ENCODE data around the gene YKT6. TPM values are rescaled to one million over a fixed set of nuclear protein-coding genes. Genes with fewer than 3 reads are reported as not detected.
A peak's percentile ranks its signal among the peaks of the same experiment; 100 is the strongest.
"Not testable (repeated sequence)": the region's sequence is repeated elsewhere in the genome, so short reads cannot be mapped to it uniquely, and the experiment has no call there.

Gene YKT6
- total RNA-seq, 1 experiment from 2014 or later = 71.2 TPM

DNA sequence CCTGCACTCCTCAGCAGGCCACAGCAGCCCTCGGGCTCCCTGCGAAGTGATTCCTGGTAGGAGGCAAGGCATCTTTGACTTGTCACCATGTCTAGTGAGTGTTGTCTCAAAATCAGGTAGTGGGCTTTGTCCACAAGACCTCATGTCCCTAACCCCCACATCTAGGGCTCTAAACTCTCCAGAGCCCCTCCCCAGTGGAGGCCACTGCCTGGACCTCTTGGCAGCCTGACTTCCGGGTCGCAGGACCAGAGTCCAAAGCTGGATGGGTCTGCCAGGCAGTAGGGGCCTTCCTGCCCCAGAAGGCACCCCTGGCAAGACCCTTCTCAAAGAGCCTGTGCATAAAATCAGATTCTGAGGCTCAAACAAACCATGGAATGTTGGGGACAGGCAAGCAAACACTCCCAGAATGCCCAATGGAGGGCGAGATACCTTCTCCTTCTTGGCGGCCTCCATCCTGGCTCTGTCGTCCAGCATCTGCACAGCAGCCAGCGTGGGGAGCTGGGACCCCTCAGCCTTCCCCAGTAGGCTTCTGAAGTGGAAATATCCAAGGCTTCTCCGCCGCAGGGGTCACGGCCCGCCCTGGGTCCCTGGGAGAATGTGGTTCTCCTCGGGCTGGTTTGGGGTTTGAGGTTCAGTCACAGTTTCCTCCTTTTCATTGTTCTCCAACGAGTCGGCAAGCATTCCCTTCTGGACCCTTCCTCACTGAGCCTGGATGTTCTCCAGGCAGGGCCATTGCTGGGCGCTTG is 12.1 kb upstream of the YKT6 start:
- in situ Hi-C loops (cut with HindIII; ENCODE audit: low pct_unique_long_range_greater_than_20kb, low sequenced_read_pairs) = no loop called here
- DNase-seq (ENCODE audit: low read depth) = no peak

GRCh38 chr7:44189286-44189992 is 11.3 kb upstream of the YKT6 start, which contains the start of gene GCK:
GCK (minus strand) TSS chr7:44189439; CDS start chr7:44188953, 486 bp downstream.
- DNase-seq (ENCODE audit: low read depth) = no peak
- in situ Hi-C loops (cut with HindIII; ENCODE audit: low pct_unique_long_range_greater_than_20kb, low sequenced_read_pairs) = no loop called here

DNA sequence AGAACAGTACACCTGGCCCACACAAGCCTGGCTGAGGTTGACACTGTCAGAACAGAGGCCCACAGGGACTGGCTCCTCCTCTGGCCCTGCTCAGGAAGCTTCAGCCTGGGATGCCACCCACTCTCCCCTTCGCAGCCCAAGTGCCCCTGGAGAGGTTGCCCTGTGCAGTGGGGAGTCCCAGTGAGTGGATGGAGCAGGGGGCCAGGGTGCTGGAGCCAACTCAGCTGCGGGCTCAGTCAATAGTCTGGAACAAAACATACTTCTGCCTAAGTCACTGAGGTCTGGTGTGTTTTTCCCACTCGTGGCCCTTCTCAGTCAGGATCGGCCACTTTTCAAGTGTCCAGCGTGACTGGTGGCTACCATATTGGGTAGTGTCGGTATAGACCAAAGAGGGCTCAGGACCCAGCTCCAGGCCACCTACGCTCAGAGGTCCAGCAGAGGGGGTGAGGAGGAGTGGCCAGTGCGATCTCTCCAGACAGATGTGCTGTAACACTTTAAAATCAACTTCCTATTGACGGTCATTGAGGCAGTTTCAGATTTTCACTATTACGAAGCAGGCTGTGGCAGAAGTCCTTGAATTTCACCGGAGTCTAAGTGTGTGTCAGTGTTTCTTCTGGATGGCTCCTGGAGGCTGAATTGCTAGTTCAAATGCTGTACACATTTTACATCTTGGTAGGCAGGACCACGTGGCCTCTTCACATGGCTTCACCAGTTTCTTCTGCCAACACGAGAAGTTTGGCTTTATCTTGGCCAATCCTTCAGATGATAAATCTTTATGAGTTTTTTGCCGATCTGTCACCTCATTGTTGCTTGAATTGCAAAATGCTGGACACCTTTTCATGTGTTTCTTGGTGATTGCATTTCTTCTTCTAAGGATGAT is 10.5 kb upstream of the YKT6 start:
- DNase-seq (ENCODE audit: low read depth) = no peak
- in situ Hi-C loops (cut with HindIII; ENCODE audit: low pct_unique_long_range_greater_than_20kb, low sequenced_read_pairs) = no loop called here

- in situ Hi-C loops (cut with HindIII; ENCODE audit: low pct_unique_long_range_greater_than_20kb, low sequenced_read_pairs) = no loop called here
- DNase-seq (ENCODE audit: low read depth) = no peak
These were observed 9.6 kb upstream of the YKT6 start for GRCh38 chr7:44191171-44191570.

DNA sequence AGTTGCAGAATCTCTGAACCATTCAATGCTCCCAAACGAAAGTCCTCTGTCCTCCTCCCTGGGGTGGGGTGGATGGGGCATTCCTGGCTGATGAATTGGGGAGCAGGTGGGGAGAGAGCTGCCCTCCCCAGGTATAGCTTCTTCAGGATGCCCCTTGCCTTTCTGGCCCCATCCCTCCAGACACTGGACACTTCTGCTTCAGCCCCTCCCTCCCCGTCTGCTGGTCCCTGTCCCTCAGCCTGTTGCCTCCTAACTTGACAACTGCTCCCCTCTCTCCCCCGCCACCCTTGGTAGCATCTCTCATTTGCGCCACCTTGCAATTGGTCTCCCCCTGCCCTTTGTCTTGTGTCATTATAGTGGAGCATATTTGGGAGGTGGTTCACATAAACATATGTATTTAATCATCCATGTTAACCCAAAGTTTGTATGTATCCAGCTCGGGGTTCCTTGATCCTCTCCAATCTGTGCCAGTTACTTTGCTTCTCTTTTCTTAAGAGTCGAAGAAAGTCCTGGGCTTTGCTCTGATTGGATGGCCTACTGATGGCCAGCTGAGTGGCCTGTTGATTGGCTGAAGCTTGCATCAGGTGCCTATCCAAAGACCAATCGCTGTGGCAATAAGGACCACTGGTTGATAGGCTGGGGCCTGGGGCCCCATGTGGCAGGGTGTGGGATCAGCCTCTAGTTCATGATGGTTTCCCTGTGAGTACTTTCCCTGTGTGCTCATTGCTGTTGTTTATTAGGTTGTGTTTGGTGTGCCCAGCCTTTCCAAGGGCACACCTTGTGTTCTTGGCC is 7.6 kb upstream of the YKT6 start:
- in situ Hi-C loops (cut with HindIII; ENCODE audit: low pct_unique_long_range_greater_than_20kb, low sequenced_read_pairs) = no loop called here
- DNase-seq (ENCODE audit: low read depth) = no peak

DNA sequence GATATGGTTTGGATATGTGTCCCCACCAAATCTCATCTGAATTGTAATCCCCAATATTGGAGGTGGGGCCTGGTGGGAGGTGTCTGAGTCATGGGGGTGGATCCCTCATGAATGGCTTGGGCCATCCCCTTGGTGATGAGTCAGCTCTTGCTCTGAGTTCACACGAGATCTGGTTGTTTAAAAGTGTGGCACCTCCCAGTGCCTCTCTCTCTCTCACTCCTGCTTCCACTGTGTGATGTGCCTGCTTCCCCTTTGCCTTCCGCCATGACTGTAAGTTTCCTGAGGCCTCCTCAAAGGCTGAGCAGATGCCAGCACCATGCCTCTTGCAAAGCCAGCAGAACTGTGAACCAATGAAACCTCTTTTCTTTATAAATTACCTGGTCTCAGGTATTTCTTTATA is 6.7 kb upstream of the YKT6 start:
- in situ Hi-C loops (cut with HindIII; ENCODE audit: low pct_unique_long_range_greater_than_20kb, low sequenced_read_pairs) = no loop called here
- peak; percentile 28 for DNase-seq (ENCODE audit: low read depth)

- no peak for DNase-seq (ENCODE audit: low read depth)
- in situ Hi-C loops (cut with HindIII; ENCODE audit: low pct_unique_long_range_greater_than_20kb, low sequenced_read_pairs) = no loop called here
These were observed 6.1 kb upstream of the YKT6 start for GRCh38 chr7:44194562-44195145.

- DNase-seq (ENCODE audit: low read depth) = no peak
- in situ Hi-C loops (cut with HindIII; ENCODE audit: low pct_unique_long_range_greater_than_20kb, low sequenced_read_pairs) = no loop called here
These were observed 4.9 kb upstream of the YKT6 start for GRCh38 chr7:44195889-44196288.

GRCh38 chr7:44196450-44196872 is 4.3 kb upstream of the YKT6 start:
- in situ Hi-C loops (cut with HindIII; ENCODE audit: low pct_unique_long_range_greater_than_20kb, low sequenced_read_pairs) = no loop called here
- DNase-seq (ENCODE audit: low read depth) = no peak

GRCh38 chr7:44197474-44197873 is 3.3 kb upstream of the YKT6 start:
- in situ Hi-C loops (cut with HindIII; ENCODE audit: low pct_unique_long_range_greater_than_20kb, low sequenced_read_pairs) = no loop called here
- no peak for DNase-seq (ENCODE audit: low read depth)

GRCh38 chr7:44200163-44200562 is 615 bp upstream of the YKT6 start:
- in situ Hi-C loops (cut with HindIII; ENCODE audit: low pct_unique_long_range_greater_than_20kb, low sequenced_read_pairs); DNase-seq (ENCODE audit: low read depth): not testable (repeated sequence)

DNA sequence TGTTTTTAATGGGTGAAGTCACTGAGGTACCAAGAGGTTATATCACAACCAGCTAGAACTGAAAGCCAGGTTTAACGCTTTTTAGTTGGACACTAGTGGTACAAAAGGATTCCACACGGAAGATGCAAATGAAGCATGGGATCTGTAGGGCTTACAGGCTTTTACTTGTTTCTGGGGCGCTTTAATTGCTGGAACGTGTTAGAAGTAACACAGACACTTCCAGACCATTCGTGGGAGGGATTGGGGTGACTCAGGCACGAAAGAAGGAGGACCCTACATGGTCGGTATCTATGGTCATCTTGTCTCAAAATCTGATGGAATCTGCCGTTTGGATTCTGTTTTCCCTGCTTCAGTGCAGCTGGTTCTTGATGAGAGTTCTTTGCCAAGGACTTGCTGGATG is 1.0 kb downstream of the YKT6 start:
- in situ Hi-C loops (cut with HindIII; ENCODE audit: low pct_unique_long_range_greater_than_20kb, low sequenced_read_pairs) = no loop called here
- DNase-seq (ENCODE audit: low read depth) = no peak

- DNase-seq (ENCODE audit: low read depth) = no peak
- in situ Hi-C loops (cut with HindIII; ENCODE audit: low pct_unique_long_range_greater_than_20kb, low sequenced_read_pairs) = no loop called here
These were observed 5.2 kb downstream of the YKT6 start for GRCh38 chr7:44206008-44206407.

DNA sequence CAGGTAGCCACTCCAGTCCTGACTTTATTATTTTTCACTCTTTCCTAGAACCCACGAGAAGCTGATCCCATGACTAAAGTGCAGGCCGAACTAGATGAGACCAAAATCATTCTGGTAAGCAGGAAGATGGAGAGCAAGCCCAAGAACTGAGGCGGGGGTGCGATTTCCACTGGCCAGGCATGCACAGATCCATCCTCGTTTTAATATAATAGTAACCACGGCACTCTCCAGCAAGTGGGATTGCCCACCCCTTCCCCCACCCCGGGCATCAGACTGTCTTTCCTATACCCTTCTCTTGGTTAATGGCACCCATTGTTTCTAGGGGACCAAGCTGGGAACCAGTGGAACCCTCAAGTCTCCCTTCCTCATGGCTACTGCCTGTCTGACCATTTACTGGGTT is 7.3 kb downstream of the YKT6 start:
- in situ Hi-C loops (cut with HindIII; ENCODE audit: low pct_unique_long_range_greater_than_20kb, low sequenced_read_pairs) = no loop called here
- no peak for DNase-seq (ENCODE audit: low read depth)

DNA sequence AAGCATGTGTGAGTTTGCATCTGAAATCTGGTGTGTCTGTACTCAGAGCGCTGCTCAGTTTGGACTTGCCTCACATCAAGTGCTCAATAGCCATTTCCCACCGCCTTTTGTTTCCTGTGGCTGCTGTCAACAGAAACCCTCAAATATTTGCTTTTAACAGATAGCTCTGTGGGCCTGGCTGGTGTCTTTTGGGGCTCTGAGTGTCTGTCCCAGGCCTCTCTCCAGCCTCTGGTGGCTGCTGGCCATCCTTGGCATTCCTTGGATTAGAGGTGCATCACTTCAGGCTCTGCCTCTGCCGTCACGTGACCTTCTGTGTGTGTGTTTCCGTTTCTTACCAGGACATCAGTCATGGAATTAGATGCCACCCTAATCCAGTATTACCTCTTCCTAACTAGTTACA is 9.3 kb downstream of the YKT6 start:
- in situ Hi-C loops (cut with HindIII; ENCODE audit: low pct_unique_long_range_greater_than_20kb, low sequenced_read_pairs) = no loop called here
- DNase-seq (ENCODE audit: low read depth) = no peak

DNA sequence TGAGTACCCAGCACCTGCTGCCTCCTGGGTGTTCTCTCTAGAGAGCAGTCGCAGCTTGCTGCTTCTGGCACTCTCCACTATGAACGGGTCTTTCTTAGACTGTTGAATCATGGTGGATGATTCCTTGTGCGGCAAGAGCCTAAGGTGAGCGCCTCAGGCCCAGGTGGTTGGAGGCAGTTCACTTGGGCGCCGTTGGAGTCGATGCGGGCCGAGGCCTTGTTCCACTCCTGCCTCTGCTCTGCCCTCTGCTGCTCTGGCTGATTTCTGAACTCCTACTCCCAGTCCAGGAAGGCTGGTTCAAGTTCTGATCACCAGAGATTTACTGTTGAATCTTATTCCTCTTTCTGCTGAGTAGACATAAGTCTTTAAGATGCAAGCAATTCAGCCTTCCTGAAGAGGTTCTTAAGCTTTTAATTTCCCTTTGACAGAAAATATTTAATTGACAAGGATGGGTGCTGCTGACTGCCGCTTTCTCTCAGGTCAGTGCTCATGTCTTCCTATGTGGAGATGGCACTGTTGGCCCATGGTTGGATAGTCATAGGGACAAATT is 10.4 kb downstream of the YKT6 start:
- no peak for DNase-seq (ENCODE audit: low read depth)
- in situ Hi-C loops (cut with HindIII; ENCODE audit: low pct_unique_long_range_greater_than_20kb, low sequenced_read_pairs) = no loop called here

DNA sequence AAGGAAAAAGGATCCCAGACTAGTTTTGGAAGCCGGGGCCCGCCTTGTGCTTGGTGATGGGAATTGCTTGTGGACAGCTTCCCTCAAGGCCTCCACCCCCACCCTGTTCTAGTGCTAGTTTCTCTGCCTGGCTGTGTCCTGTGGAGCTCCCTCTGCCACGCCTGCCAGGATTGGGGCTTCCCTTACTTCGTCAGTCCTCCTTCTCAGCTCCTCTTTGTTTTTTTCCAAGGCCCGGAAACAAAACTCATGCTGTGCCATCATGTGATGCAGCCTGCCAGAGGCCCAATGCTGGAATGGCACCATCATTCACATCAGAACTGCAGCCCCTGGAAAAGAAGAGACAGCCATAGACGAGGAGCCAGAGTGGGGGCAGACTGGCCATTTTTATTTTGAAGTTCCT is 11.2 kb downstream of the YKT6 start:
- DNase-seq (ENCODE audit: low read depth) = no peak
- in situ Hi-C loops (cut with HindIII; ENCODE audit: low pct_unique_long_range_greater_than_20kb, low sequenced_read_pairs) = no loop called here

Data from Caki2 (cell line).